ENCODE results near the gene OPCML. TPM values are rescaled to one million over a fixed set of nuclear protein-coding genes. Genes with fewer than 3 reads are reported as not detected.

OPCML gene
- total RNA-seq, 4 donors from 2014 or later, result 0.15 TPM; not detected in 3

- DNase-seq (ENCODE audit: low spot score in 2 of 2), result no peak
- no peak for TF ChIP-seq CTCF (IDR thresholded peaks at IDR 0.05)
- TF ChIP-seq EP300 (IDR thresholded peaks at IDR 0.05), result no peak
- no peak for TF ChIP-seq POLR2AphosphoS5 (IDR thresholded peaks at IDR 0.05)
- TF ChIP-seq POLR2A (IDR thresholded peaks at IDR 0.05), result no peak
- Histone ChIP-seq H3K36me3 (no peaks in the 10 kb centered on the region), H3K27me3 (no peaks in the 10 kb centered on the region), H3K4me1 (no peaks in the 10 kb centered on the region), H3K4me3 (no peak overlapping the region), H3K9me3 (no peaks in the 10 kb centered on the region), H3K27ac (no peak overlapping the region)
- WGBS, result 90% methylated on average over 8 of the region's 8 CpGs
Measured at GRCh38 chr11:132717824-132718223, 814.5 kb downstream of the OPCML start.

GRCh38 chr11:132716037-132716436 is 816.3 kb downstream of the OPCML start:
- no peaks in the 10 kb centered on the region for H3K27me3 ChIP-seq
- H3K36me3 ChIP-seq, result no peaks in the 10 kb centered on the region
- no peaks in the 10 kb centered on the region for H3K4me1 ChIP-seq
- TF ChIP-seq CTCF (IDR thresholded peaks at IDR 0.05) (no peak), EP300 (IDR thresholded peaks at IDR 0.05) (no peak), POLR2A (IDR thresholded peaks at IDR 0.05) (no peak)
- H3K9me3 ChIP-seq, result no peaks in the 10 kb centered on the region
- DNase-seq (ENCODE audit: low spot score in 2 of 2), result no peak
- H3K27ac ChIP-seq, result no peak overlapping the region
- WGBS, result 75% methylated on average over 2 of the region's 2 CpGs
- no peak overlapping the region for H3K4me3 ChIP-seq

GRCh38 chr11:132714859-132715440 is 817.4 kb downstream of the OPCML start:
- Histone ChIP-seq H3K4me1 (no peaks in the 10 kb centered on the region), H3K36me3 (no peaks in the 10 kb centered on the region), H3K4me3 (no peak overlapping the region), H3K27ac (no peak overlapping the region), H3K27me3 (no peaks in the 10 kb centered on the region), H3K9me3 (no peaks in the 10 kb centered on the region)
- 80% methylated on average over 4 of the region's 4 CpGs for WGBS
- DNase-seq (ENCODE audit: low spot score in 2 of 2), result no peak
- TF ChIP-seq CTCF (IDR thresholded peaks at IDR 0.05), result no peak
- no peak for TF ChIP-seq EP300 (IDR thresholded peaks at IDR 0.05)
- no peak for TF ChIP-seq POLR2AphosphoS5 (IDR thresholded peaks at IDR 0.05)
- TF ChIP-seq POLR2A (IDR thresholded peaks at IDR 0.05), result no peak

GRCh38 chr11:132712466-132712865 is 819.8 kb downstream of the OPCML start:
- Histone ChIP-seq H3K36me3 (no peaks in the 10 kb centered on the region), H3K27ac (no peak overlapping the region), H3K4me1 (no peaks in the 10 kb centered on the region), H3K27me3 (no peaks in the 10 kb centered on the region), H3K4me3 (no peak overlapping the region), H3K9me3 (no peaks in the 10 kb centered on the region)
- DNase-seq (ENCODE audit: low spot score in 2 of 2), result no peak
- TF ChIP-seq POLR2AphosphoS5 (IDR thresholded peaks at IDR 0.05) (no peak), CTCF (IDR thresholded peaks at IDR 0.05) (no peak), POLR2A (IDR thresholded peaks at IDR 0.05) (no peak), EP300 (IDR thresholded peaks at IDR 0.05) (no peak)
- WGBS, result 90% methylated on average over 15 of the region's 15 CpGs

GRCh38 chr11:132704781-132705375 is 827.4 kb downstream of the OPCML start:
- no peak overlapping the region for H3K27ac ChIP-seq

More at GRCh38 chr11:132704781-132705375, 827.4 kb downstream of the OPCML start:
- WGBS, result 71% methylated on average over 5 of the region's 5 CpGs
- Histone ChIP-seq H3K36me3 (no peaks in the 10 kb centered on the region), H3K27me3 (no peaks in the 10 kb centered on the region), H3K9me3 (peaks cover 6% of the 10 kb centered on the region), H3K4me3 (no peak overlapping the region), H3K4me1 (no peaks in the 10 kb centered on the region)
- no peak for DNase-seq (ENCODE audit: low spot score in 2 of 2)
- TF ChIP-seq POLR2AphosphoS5 (IDR thresholded peaks at IDR 0.05), result no peak
- TF ChIP-seq EP300 (IDR thresholded peaks at IDR 0.05), result no peak
- TF ChIP-seq POLR2A (IDR thresholded peaks at IDR 0.05), result no peak
- TF ChIP-seq CTCF (IDR thresholded peaks at IDR 0.05), result no peak

Data from suprapubic skin (tissue), 4 donors.